HG03378 (cell line): Measurements from ENCODE around the gene PUM1.
"Not testable (repeated sequence)": the region's sequence is repeated elsewhere in the genome, so short reads cannot be mapped to it uniquely, and the experiment has no call there.

Experiments used
- ATAC-seq: cut with Tn5 transposase; IDR thresholded peaks from one replicate; pipeline ENCODE4 v1.9.1; 2021; ENCODE audit warnings: mild to moderate bottlenecking, moderate library complexity; ENCODE audit not compliant: unreplicated experiment

Gene PUM1, protein sequence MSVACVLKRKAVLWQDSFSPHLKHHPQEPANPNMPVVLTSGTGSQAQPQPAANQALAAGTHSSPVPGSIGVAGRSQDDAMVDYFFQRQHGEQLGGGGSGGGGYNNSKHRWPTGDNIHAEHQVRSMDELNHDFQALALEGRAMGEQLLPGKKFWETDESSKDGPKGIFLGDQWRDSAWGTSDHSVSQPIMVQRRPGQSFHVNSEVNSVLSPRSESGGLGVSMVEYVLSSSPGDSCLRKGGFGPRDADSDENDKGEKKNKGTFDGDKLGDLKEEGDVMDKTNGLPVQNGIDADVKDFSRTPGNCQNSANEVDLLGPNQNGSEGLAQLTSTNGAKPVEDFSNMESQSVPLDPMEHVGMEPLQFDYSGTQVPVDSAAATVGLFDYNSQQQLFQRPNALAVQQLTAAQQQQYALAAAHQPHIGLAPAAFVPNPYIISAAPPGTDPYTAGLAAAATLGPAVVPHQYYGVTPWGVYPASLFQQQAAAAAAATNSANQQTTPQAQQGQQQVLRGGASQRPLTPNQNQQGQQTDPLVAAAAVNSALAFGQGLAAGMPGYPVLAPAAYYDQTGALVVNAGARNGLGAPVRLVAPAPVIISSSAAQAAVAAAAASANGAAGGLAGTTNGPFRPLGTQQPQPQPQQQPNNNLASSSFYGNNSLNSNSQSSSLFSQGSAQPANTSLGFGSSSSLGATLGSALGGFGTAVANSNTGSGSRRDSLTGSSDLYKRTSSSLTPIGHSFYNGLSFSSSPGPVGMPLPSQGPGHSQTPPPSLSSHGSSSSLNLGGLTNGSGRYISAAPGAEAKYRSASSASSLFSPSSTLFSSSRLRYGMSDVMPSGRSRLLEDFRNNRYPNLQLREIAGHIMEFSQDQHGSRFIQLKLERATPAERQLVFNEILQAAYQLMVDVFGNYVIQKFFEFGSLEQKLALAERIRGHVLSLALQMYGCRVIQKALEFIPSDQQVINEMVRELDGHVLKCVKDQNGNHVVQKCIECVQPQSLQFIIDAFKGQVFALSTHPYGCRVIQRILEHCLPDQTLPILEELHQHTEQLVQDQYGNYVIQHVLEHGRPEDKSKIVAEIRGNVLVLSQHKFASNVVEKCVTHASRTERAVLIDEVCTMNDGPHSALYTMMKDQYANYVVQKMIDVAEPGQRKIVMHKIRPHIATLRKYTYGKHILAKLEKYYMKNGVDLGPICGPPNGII

GRCh38 chr1:31065310-31066217 is at the start of gene PUM1:
Gene PUM1 (minus strand): TSS chr1:31065717. CDS start chr1:31059566, 6,151 bp downstream.
- peak; percentile 75 for ATAC-seq

GRCh38 chr1:31112266-31112935 is 46.9 kb upstream of the PUM1 start:
- ATAC-seq, result no peak

GRCh38 chr1:31111290-31111951 is 45.9 kb upstream of the PUM1 start:
- ATAC-seq, result no peak

DNA sequence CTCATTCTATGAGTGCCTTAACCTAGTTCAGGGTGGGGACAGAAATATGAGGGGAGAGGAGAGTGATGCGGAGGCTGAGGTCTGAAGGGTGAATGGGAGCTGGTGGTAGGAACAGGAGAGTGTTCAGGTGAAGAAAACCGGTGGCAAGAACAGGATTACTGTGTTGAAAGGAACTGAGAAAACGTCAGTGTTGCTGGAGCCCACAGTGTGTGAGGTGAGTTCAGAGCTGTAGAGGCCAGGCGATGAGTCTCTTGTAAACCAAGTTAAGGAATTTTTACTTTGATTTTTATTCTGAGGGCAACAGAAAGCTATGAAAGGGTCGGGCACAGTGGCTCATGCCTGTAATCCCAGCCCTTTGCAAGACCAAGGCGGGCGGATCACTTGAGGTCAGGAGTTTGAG is 45.3 kb upstream of the PUM1 start:
- no peak for ATAC-seq

GRCh38 chr1:31108861-31109260 is 43.3 kb upstream of the PUM1 start:
- no peak for ATAC-seq

GRCh38 chr1:31105646-31106045 is 40.1 kb upstream of the PUM1 start:
- ATAC-seq, result no peak

DNA sequence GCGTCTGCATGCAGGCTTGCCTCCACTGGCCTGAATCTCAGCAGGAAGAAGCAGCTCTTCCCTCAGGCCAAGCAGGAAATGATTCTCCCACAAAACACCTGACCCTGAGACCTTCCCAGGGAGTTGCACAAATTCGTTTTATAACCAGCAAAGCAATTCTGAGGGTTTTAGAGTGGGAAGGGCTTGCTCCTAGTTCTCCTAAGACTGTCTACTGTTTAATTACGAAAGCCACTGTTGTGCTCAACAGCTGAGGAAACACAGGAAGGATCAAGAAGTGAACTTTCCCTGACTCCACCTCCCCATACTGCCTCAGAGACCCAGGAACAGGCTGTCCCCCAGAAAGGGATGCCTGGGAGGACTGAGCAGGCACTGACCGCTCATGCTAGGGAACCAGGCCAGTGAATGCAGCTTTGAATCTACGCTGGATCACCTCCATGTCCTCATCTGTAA is 37.0 kb upstream of the PUM1 start:
- no peak for ATAC-seq

- ATAC-seq, result no peak
Measured at GRCh38 chr1:31101147-31101502, 35.6 kb upstream of the PUM1 start.

DNA sequence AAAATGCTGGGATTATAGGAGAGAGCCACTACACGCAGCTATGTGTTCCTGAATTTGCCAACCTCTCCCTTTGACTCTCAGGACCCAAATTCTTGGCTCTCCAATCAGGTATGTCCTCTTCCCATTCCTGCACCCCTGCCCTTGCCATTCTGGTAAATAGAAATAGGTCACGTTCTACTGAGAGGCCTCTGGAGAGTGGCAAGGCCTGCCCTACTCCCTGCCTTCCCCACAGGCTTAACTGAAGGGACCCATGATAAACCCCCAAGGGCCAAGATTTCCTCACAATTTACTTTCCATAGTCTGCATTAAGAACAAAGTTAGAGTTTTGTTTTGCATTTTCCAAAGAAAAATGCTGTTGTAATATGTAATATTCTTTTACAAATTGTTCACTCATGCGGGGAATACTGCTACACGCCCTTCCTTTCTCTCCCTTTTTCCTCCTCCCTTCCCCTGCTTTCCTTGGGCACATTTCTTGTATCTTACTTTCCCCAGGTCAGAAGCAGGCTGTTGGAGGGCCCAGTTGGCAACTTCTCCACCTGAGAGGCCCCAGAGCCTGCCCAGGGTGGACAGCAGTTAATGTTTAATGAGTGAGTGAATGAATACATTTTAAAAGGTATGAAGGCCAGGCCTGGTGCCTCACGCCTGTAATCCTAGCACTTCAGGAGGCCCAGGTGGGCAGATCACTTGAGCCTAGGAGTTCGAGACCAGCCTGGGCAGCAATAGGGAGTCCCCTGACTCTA is 33.9 kb upstream of the PUM1 start:
- no peak for ATAC-seq

DNA sequence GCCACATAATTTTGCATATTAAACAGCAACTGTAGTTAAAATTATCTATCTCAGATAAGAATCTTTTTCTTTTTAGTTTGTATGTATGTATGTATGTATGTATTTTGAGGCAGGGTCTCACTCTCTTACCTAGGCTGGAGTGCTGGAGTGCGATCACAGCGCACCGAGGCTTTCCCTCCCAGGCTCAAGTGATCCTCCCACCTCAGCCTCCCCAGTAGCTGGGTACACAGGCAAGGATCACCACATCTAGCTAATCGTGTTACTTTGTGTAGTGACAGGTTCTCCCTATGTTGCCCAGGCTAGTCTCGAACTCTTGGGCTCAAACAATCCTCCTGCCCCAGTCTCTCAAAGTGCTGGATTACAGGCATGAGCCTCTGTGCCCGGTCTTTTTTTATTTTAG is 30.5 kb upstream of the PUM1 start:
- ATAC-seq, result no peak

- ATAC-seq, result no peak
Measured at GRCh38 chr1:31095298-31095981, 29.9 kb upstream of the PUM1 start.

DNA sequence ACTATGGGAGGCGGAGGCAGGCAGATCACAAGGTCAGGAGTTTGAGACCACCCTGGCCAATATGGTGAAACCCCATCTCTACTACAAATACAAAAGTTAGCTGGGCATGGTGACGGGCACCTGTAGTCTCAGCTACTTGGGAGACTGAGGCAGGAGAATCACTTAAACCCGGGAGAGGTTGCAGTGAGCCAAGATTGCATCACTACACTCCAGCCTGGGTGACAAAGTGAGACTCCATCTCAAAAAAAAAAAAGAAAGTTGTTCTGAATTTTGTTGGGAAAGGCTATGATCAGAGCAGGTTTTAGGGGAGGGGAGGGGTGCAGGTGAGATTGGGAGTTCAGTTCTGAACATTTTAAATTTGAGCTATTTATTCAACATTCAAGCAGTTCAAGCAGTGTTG is 22.6 kb upstream of the PUM1 start:
- ATAC-seq, result not testable (repeated sequence)

DNA sequence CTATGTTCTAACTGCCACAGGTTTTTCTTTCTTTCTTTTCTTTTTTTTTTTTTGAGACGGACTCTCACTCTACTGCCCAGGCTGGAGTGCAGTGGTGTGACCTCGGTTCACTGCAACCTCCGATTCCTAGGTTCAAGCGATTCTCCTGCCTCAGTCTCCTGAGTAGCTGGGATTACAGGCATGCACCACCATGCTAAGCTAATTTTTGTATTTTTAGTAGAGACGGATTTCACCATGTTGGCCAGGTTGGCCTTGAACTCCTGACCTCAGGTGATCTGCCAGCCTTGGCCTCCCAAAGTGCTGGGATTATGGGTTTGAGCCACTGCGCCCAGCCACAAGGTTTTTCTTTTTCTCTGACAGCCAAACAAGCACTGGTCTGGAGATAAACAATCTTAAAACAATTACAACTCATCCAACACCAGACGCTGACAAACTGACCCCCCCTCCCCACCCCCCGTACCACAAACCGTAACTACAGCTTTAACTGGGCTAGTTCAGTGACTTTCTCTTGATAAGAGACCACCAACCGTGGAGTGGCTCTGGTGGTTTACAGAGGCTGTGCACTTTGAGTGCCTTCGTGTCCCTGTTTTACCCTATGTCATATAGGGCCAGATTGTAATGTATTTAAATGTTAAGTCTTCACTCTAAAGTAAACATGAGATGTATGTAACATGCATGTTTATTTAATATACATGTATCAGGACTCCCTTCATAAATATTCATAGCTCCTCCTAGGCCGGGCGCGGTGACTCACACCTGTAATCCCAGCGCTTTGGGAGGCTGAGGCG is 19.5 kb upstream of the PUM1 start:
- no peak for ATAC-seq

DNA sequence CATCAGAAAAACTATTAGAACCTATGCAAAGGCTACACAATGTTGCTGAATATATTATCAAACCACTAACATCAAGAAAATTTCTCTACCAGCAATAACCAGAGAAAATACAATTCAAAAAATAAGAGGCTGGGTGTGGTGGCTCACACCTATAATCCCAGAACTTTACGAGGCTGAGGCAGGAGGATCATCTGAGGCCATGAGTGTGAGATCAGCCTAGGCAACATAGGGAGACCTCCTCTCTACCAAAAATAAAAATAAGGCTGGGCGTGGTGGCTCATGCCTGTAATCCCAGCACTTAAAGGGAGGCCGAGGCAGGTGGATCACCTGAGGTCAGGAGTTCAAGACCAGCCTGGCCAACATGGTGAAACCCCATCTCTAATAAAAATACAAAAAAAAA is 16.9 kb upstream of the PUM1 start:
- no peak for ATAC-seq

GRCh38 chr1:31073044-31073443 is 7.5 kb upstream of the PUM1 start:
- no peak for ATAC-seq

GRCh38 chr1:31072304-31072746 is 6.8 kb upstream of the PUM1 start:
- no peak for ATAC-seq

DNA sequence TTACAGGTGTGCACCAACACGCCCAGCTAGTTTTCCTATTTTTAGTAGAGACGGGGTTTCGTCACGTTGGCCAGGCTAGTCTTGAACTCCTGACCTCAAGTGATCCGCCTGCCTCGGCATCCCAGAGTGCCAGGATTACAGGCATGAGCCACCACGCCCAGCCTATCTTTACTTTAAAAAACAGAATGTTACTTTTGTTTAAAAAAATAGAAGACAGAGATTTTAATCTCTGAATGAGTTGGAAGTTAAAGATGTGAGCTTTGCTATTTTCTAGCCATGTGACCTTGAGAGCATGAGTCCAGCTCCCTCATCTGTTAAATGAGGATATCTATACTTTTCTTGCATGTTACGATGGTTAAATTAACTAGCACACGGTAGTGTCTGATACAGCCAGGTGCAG is 3.9 kb upstream of the PUM1 start:
- ATAC-seq, result no peak
